HG02588 (cell line): ENCODE results near the gene PRKN.

ENCODE experiments used
- ATAC-seq: cut with Tn5 transposase; IDR thresholded peaks from one replicate; pipeline ENCODE4 v1.9.1; 2021; ENCODE audit warnings: mild to moderate bottlenecking, moderate library complexity; ENCODE audit not compliant: unreplicated experiment

The PRKN gene

GRCh38 chr6:162082520-162082919 lies 645.0 kb downstream of the PRKN start:
- ATAC-seq: no peak

GRCh38 chr6:162078667-162079066 lies 648.9 kb downstream of the PRKN start:
- no peak for ATAC-seq

GRCh38 chr6:162078126-162078525 lies 649.4 kb downstream of the PRKN start:
- no peak for ATAC-seq

GRCh38 chr6:162076816-162077215 lies 650.8 kb downstream of the PRKN start:
- no peak for ATAC-seq

GRCh38 chr6:162074641-162075275 lies 652.8 kb downstream of the PRKN start:
- no peak for ATAC-seq

GRCh38 chr6:162070639-162071038 lies 656.9 kb downstream of the PRKN start:
- no peak for ATAC-seq

- ATAC-seq: no peak
Observed at GRCh38 chr6:162069995-162070394, 657.6 kb downstream of the PRKN start.

GRCh38 chr6:162068340-162068739 lies 659.2 kb downstream of the PRKN start:
- ATAC-seq: no peak

- ATAC-seq: no peak
Observed at GRCh38 chr6:162063666-162064065, 663.9 kb downstream of the PRKN start.

- ATAC-seq: no peak
Observed at GRCh38 chr6:162058281-162058875, 669.2 kb downstream of the PRKN start.

GRCh38 chr6:162056745-162057144 lies 670.8 kb downstream of the PRKN start:
- no peak for ATAC-seq

- no peak for ATAC-seq
Observed at GRCh38 chr6:162056061-162056460, 671.5 kb downstream of the PRKN start.

GRCh38 chr6:162055365-162055764 lies 672.2 kb downstream of the PRKN start:
- ATAC-seq: no peak

GRCh38 chr6:162053084-162053483 lies 674.5 kb downstream of the PRKN start:
- ATAC-seq: no peak

GRCh38 chr6:162050579-162050978 lies 677.0 kb downstream of the PRKN start:
- ATAC-seq: no peak

- no peak for ATAC-seq
Observed at GRCh38 chr6:162046324-162046723, 681.2 kb downstream of the PRKN start.

GRCh38 chr6:162032620-162033019 lies 694.9 kb downstream of the PRKN start:
- ATAC-seq: no peak

- no peak for ATAC-seq
Observed at GRCh38 chr6:162029873-162030576, 697.5 kb downstream of the PRKN start.

GRCh38 chr6:162026843-162027242 lies 700.7 kb downstream of the PRKN start:
- ATAC-seq: no peak

- no peak for ATAC-seq
Observed at GRCh38 chr6:162026031-162026430, 701.5 kb downstream of the PRKN start.

GRCh38 chr6:162019349-162019748 lies 708.2 kb downstream of the PRKN start:
- ATAC-seq: no peak

GRCh38 chr6:162017536-162017935 lies 710.0 kb downstream of the PRKN start:
- ATAC-seq: no peak
